H1 (cell line): Measurements from ENCODE around the gene CS. TPM values are rescaled to one million over a fixed set of nuclear protein-coding genes. Genes with fewer than 3 reads are reported as not detected.

ENCODE experiments used
- ASH2L ChIP-seq: fragments of 200-600, 300-600 bp; sonication (generic); IDR thresholded peaks from one replicate; pipeline ENCODE4 v1.7.1; 2017; ENCODE audit warnings: low read length
- BCL11A ChIP-seq, 2 experiments: IDR thresholded peaks; one replicate each; pipeline ENCODE4 v1.6.1; 2011; ENCODE audit warnings: low read depth in 2 of 2, low read length in 2 of 2, mild to moderate bottlenecking in 2 of 2
- CTBP2 ChIP-seq: IDR thresholded peaks from 2 replicates; pipeline ENCODE4 v1.7.0; 2011; ENCODE audit warnings: borderline replicate concordance, mild to moderate bottlenecking, moderate library complexity, mixed read lengths, low read length; ENCODE audit not compliant: insufficient read depth, insufficient read length
- E2F6 ChIP-seq: IDR thresholded peaks from 2 replicates; pipeline ENCODE4 v1.6.1; 2012; ENCODE audit warnings: inconsistent platforms
- EP300 ChIP-seq, 2 experiments: IDR thresholded peaks; 1 replicate in 1 of 2; 2 replicates in 1 of 2; pipeline ENCODE4 v1.6.1; 2011 to 2012; ENCODE audit warnings: low read depth in 2 of 2, low read length in 2 of 2, mild to moderate bottlenecking in 2 of 2, borderline replicate concordance in 1 of 2, inconsistent platforms in 1 of 2, moderate library complexity in 1 of 2
- HDAC2 ChIP-seq, 2 experiments: fragments of 300-600 bp in 1 of 2; sonication (generic) in 1 of 2; IDR thresholded peaks; 2 replicates each; pipeline ENCODE4 v1.6.1; 2011 to 2012; ENCODE audit warnings: low read depth in 2 of 2, low read length in 2 of 2, mild to moderate bottlenecking in 2 of 2, moderate library complexity in 2 of 2, borderline replicate concordance in 1 of 2, inconsistent platforms in 1 of 2
- JUN ChIP-seq: IDR thresholded peaks from 2 replicates; pipeline ENCODE4 v1.6.1; 2011; ENCODE audit warnings: low read depth, mild to moderate bottlenecking, improper control_type of control experiment, low read length
- JUND ChIP-seq: IDR thresholded peaks from 2 replicates; pipeline ENCODE4 v1.6.1; 2011; ENCODE audit warnings: mild to moderate bottlenecking, improper control_type of control experiment, low read length
- KDM4A ChIP-seq: IDR thresholded peaks from one replicate; pipeline ENCODE4 v1.7.1; 2012; ENCODE audit warnings: low read depth, mild to moderate bottlenecking, moderate library complexity, low read length, inconsistent platforms; ENCODE audit not compliant: severe bottlenecking
- NRF1 ChIP-seq: IDR thresholded peaks from 2 replicates; pipeline ENCODE4 v1.6.1; 2011; ENCODE audit warnings: mild to moderate bottlenecking, low read depth, low read length, improper control_type of control experiment
- PHF8 ChIP-seq: fragments of 200-600 bp; sonication (generic); conservative IDR thresholded peaks from 2 replicates; pipeline ENCODE4 v1.7.1; 2012; ENCODE audit warnings: low read depth, mild to moderate bottlenecking, inconsistent platforms, low read length, moderate library complexity
- POLR2A ChIP-seq, 2 experiments: IDR thresholded peaks; 1 replicate in 1 of 2; 2 replicates in 1 of 2; pipeline ENCODE4 v1.6.1; 2011; ENCODE audit warnings: low read depth in 2 of 2, low read length in 2 of 2, mild to moderate bottlenecking in 2 of 2; ENCODE audit errors: control extremely low read depth in 1 of 2
- POLR2AphosphoS5 ChIP-seq: IDR thresholded peaks from 2 replicates; pipeline ENCODE4 v1.6.1; 2011; ENCODE audit warnings: low read depth, low read length
- RAD21 ChIP-seq, 2 experiments: IDR thresholded peaks in 1 of 2; conservative IDR thresholded peaks in 1 of 2; 2 replicates each; pipeline ENCODE4 v1.6.1; 2011; ENCODE audit warnings: low read depth in 2 of 2, low read length in 2 of 2, improper control_type of control experiment in 1 of 2, inconsistent platforms in 1 of 2, mild to moderate bottlenecking in 1 of 2, moderate library complexity in 1 of 2
- RBBP5 ChIP-seq: IDR thresholded peaks from 2 replicates; pipeline ENCODE4 v1.7.1; 2012; ENCODE audit warnings: low read depth, mild to moderate bottlenecking, inconsistent platforms, low read length, moderate library complexity, borderline replicate concordance
- SAP30 ChIP-seq: fragments of 300-600 bp; sonication (generic); IDR thresholded peaks from 2 replicates; pipeline ENCODE4 v1.7.1; 2012; ENCODE audit warnings: low read length, moderate library complexity, mild to moderate bottlenecking, inconsistent platforms; ENCODE audit not compliant: insufficient read depth, insufficient replicate concordance
- SIRT6 ChIP-seq: IDR thresholded peaks from one replicate; pipeline ENCODE4 v1.7.1; 2012; ENCODE audit warnings: low read length, inconsistent platforms
- SP1 ChIP-seq: IDR thresholded peaks from 2 replicates; pipeline ENCODE4 v1.6.1; 2011; ENCODE audit warnings: low read depth, low read length
- SP2 ChIP-seq: IDR thresholded peaks from 2 replicates; pipeline ENCODE4 v1.6.1; 2012; ENCODE audit warnings: mild to moderate bottlenecking, low read length, inconsistent platforms
- TAF1 ChIP-seq: IDR thresholded peaks from 2 replicates; pipeline ENCODE4 v1.6.1; 2011; ENCODE audit warnings: mild to moderate bottlenecking, low read depth, low read length
- TBP ChIP-seq: IDR thresholded peaks from 2 replicates; pipeline ENCODE4 v1.6.1; 2011; ENCODE audit warnings: low read depth, low read length, improper control_type of control experiment
- TCF12 ChIP-seq: IDR thresholded peaks from 2 replicates; pipeline ENCODE4 v1.6.1; 2011; ENCODE audit warnings: low read depth, mild to moderate bottlenecking, low read length
- YY1 ChIP-seq: IDR thresholded peaks from 2 replicates; pipeline ENCODE4 v1.6.1; 2011; ENCODE audit warnings: low read depth, mild to moderate bottlenecking, low read length
- polyA plus RNA-seq, 7 experiments: library from polyadenylated mRNA; depleted of rRNA in 3 of 7; stranded (reverse) in 5 of 7; unstranded in 2 of 7; fragments of >200 nt in 5 of 7; fragments of 200-250 nt in 2 of 7; gene quantifications; 1 replicate in 5 of 7; 2 replicates in 1 of 7; 4 replicates in 1 of 7; pipeline versions ENCODE4 v1.2.1 to v1.2.3, GENCODE V29; 2011 to 2013; ENCODE audit warnings: missing spikeins in 2 of 7, mixed read lengths in 2 of 7
- total RNA-seq: library from RNA; stranded (reverse); fragmentation: NEBNext Ultra II Directional; extraction: Animal tissue kit (Norgen Biotek cat#: 25700); gene quantifications from 2 replicates; pipeline ENCODE4 v1.2.1, GENCODE V29; 2021

Gene CS
- total and polyA plus RNA-seq, 2 of the 8 experiments (the other 6 are each of a cell fraction or from before 2014, with no cell fraction given) = 96.6 to 238 TPM

- peak; percentile 95 for TF ChIP-seq SP1
- peak; percentile 62; the same call in 1 of the 2 replicates for TF ChIP-seq E2F6
- TF ChIP-seq TAF1 = peak; percentile 77; the same call in 1 of the 2 replicates
- peak; percentile 31; the same call in 1 of the 2 replicates for TF ChIP-seq RBBP5
- peak in 1 of 2 experiments; percentile 13; a peak in 1 of 4 replicates for TF ChIP-seq RAD21 (IDR thresholded peaks at IDR 0.05 in 1 of 2, conservative IDR thresholded peaks at IDR 0.05 in 1 of 2; ENCODE audit: low read depth in 2 of 2, low read length in 2 of 2)
- no peak for TF ChIP-seq JUN
- TF ChIP-seq SIRT6 = no peak
- TF ChIP-seq ASH2L = peak; percentile 88
- no peak for TF ChIP-seq SAP30
- TF ChIP-seq NRF1 = no peak
- TF ChIP-seq SP2 = no peak
- peak; percentile 54 to 72; a peak in 2 of 4 replicates for TF ChIP-seq HDAC2 (IDR thresholded peaks at IDR 0.05; ENCODE audit: borderline replicate concordance in 1 of 2, low read depth in 2 of 2, low read length in 2 of 2)
- peak in 1 of 2 experiments; percentile 48; a peak in 1 of 3 replicates for TF ChIP-seq EP300 (IDR thresholded peaks at IDR 0.05; ENCODE audit: borderline replicate concordance in 1 of 2, low read depth in 2 of 2, low read length in 2 of 2)
- TF ChIP-seq PHF8 = peak; percentile 71; the same call in 1 of the 2 replicates
- peak; percentile 81 for TF ChIP-seq KDM4A
- peak; percentile 54 for TF ChIP-seq POLR2AphosphoS5
- peak; percentile 35 to 82 for TF ChIP-seq POLR2A (IDR thresholded peaks at IDR 0.05; ENCODE audit: control extremely low read depth in 1 of 2, low read depth in 2 of 2, low read length in 2 of 2)
- 0 out of 2 replicates have a peak, but pooled peaks have one; percentile 29 for TF ChIP-seq JUND
- TF ChIP-seq TBP = peak; percentile 56; the same call in 1 of the 2 replicates
- TF ChIP-seq BCL11A (IDR thresholded peaks at IDR 0.05; ENCODE audit: low read depth in 2 of 2, low read length in 2 of 2) = no peak
- TF ChIP-seq TCF12 = 0 out of 2 replicates have a peak, but pooled peaks have one; percentile 32
- TF ChIP-seq YY1 = peak; percentile 55; the same call in 1 of the 2 replicates
- no peak for TF ChIP-seq CTBP2
Observed at GRCh38 chr12:56333679-56334489, 33.8 kb upstream of the CS start, which contains the start of gene PAN2 (continued).
